K562 (cell line): Measurements from ENCODE around the gene ALDH18A1. TPM values are rescaled to one million over a fixed set of nuclear protein-coding genes. Genes with fewer than 3 reads are reported as not detected.

Experiments used
- FOXP4 ChIP-seq: sonication (generic); formaldehyde crosslinking; IDR thresholded peaks from 2 replicates; pipeline ENCODE4 v1.8.0; 2022; ENCODE audit warnings: mild to moderate bottlenecking, missing genetic modification reagents, borderline replicate concordance
- HOMEZ ChIP-seq: fragments of 250-450 bp; sonication (Bioruptor Pico); IDR thresholded peaks from 2 replicates; pipeline ENCODE4 v1.4.0; 2020; ENCODE audit warnings: mild to moderate bottlenecking, moderate library complexity
- PRMT5 ChIP-seq: sonication (generic); formaldehyde crosslinking; IDR thresholded peaks from 2 replicates; pipeline ENCODE4 v1.5.0; 2020; ENCODE audit warnings: missing genetic modification reagents
- WHSC1 ChIP-seq: IDR thresholded peaks from one replicate; pipeline ENCODE4 v1.6.1; 2012; ENCODE audit warnings: low read length, control low read depth, inconsistent platforms
- polyA plus RNA-seq, 8 experiments: library from polyadenylated mRNA; depleted of rRNA in 4 of 8; stranded (reverse) in 5 of 8; unstranded in 3 of 8; fragments of >200 nt; fragmentation: Nextera tagmentation in 2 of 8; fragmentation: Illumina TruSeq in 1 of 8; extraction: Ambion mirVana in 2 of 8; extraction: Trizol in 1 of 8; gene quantifications; 2 replicates each; pipeline versions ENCODE4 v1.2.1 to v1.2.3, GENCODE V29; 2011 to 2014; ENCODE audit warnings: inconsistent platforms in 1 of 8, missing spikeins in 1 of 8
- total RNA-seq, 7 experiments: library from RNA; depleted of rRNA in 6 of 7; stranded (reverse); fragments of >200 nt in 6 of 7; fragmentation: Illumina TruSeq in 2 of 7; extraction: Trizol in 2 of 7; gene quantifications; 2 replicates each; pipeline versions ENCODE4 v1.2.1 to v1.2.3, GENCODE V29; 2011 to 2021; ENCODE audit warnings: low replicate concordance in 1 of 7

The ALDH18A1 gene
- total and polyA plus RNA-seq, 9 of the 15 experiments (the other 6 are each of a cell fraction or from before 2014, with no cell fraction given) = 12.0 to 83.3 (median 43.8) TPM

- TF ChIP-seq FOXP4 (no peak), PRMT5 (CRISPR knock-in tag) (no peak), WHSC1 (no peak), HOMEZ (CRISPR knock-in tag) (no peak)
Measured at GRCh38 chr10:95561177-95561863, 95.2 kb downstream of the ALDH18A1 start, which contains the start of gene SORBS1 (continued).
